AG10803 (cell line): ENCODE results near the gene BANK1.
A peak's percentile ranks its signal among the peaks of the same experiment; 100 is the strongest.

Source experiments
- DNase-seq: peaks from one replicate; pipeline ENCODE4 v3.0.0; 2010; ENCODE audit warnings: low read depth
- H3K4me3 ChIP-seq: 2 replicates; pipeline ENCODE4 v1.5.1; 2011; ENCODE audit warnings: mild to moderate bottlenecking, low read length, control low read depth
- CTCF ChIP-seq: conservative IDR thresholded peaks from 2 replicates; pipeline ENCODE4 v1.5.1; 2011; ENCODE audit warnings: mild to moderate bottlenecking, low read length, control low read depth, inconsistent platforms

The BANK1 gene

GRCh38 chr4:101833480-101833879 lies 43.0 kb downstream of the BANK1 start:
- no peak for DNase-seq
- no peak overlapping the region for H3K4me3 ChIP-seq
- TF ChIP-seq CTCF: no peak

GRCh38 chr4:101835121-101835904 lies 44.8 kb downstream of the BANK1 start:
- H3K4me3 ChIP-seq: no peak overlapping the region
- peak; percentile 59 for DNase-seq
- no peak for TF ChIP-seq CTCF

GRCh38 chr4:101843054-101843453 lies 52.5 kb downstream of the BANK1 start:
- no peak overlapping the region for H3K4me3 ChIP-seq
- no peak for DNase-seq
- TF ChIP-seq CTCF: no peak

- TF ChIP-seq CTCF: no peak
- H3K4me3 ChIP-seq: no peak overlapping the region
- no peak for DNase-seq
Observed at GRCh38 chr4:101846550-101846949, 56.0 kb downstream of the BANK1 start.

- no peak for DNase-seq
- no peak for TF ChIP-seq CTCF
- no peak overlapping the region for H3K4me3 ChIP-seq
Observed at GRCh38 chr4:101850698-101851097, 60.2 kb downstream of the BANK1 start.

- no peak for TF ChIP-seq CTCF
- H3K4me3 ChIP-seq: no peak overlapping the region
- no peak for DNase-seq
Observed at GRCh38 chr4:101851672-101852071, 61.1 kb downstream of the BANK1 start.

- no peak overlapping the region for H3K4me3 ChIP-seq
- TF ChIP-seq CTCF: no peak
- DNase-seq: no peak
Observed at GRCh38 chr4:101853028-101853427, 62.5 kb downstream of the BANK1 start.
